Measurements from ENCODE around the gene RPS6KB1.
"Not testable (repeated sequence)": the region's sequence is repeated elsewhere in the genome, so short reads cannot be mapped to it uniquely, and the experiment has no call there.

The RPS6KB1 gene

GRCh38 chr17:59846394-59847165, 46.3 kb upstream of the RPS6KB1 start:
- no peaks in the 10 kb centered on the region for H3K27me3 ChIP-seq (ENCODE audit: insufficient read depth, poor library complexity, severe bottlenecking)
- TF ChIP-seq CTCF (IDR thresholded peaks at IDR 0.05; ENCODE audit: insufficient read depth, low read length) (no peak), REST (IDR thresholded peaks at IDR 0.05; ENCODE audit: insufficient replicate concordance, low read depth) (no peak)
- DNase-seq (ENCODE audit: low read depth in 1 of 2, low spot score in 1 of 2) = peak in 1 of 2 experiments; percentile 24
- peak overlapping the region; percentile 46; the same call in 1 of the 2 replicates for H3K27ac ChIP-seq (replicated peaks)
- no peak overlapping the region for H3K4me3 ChIP-seq (replicated peaks; ENCODE audit: insufficient read depth, low read length)

- Histone ChIP-seq H3K4me3 (replicated peaks; ENCODE audit: insufficient read depth, low read length) (no peak overlapping the region), H3K27me3 (ENCODE audit: insufficient read depth, poor library complexity, severe bottlenecking) (no peaks in the 10 kb centered on the region), H3K27ac (replicated peaks) (peak overlapping the region; percentile 71)
- TF ChIP-seq GABPA (IDR thresholded peaks at IDR 0.05; ENCODE audit: low read depth) (no peak), CTCF (IDR thresholded peaks at IDR 0.05; ENCODE audit: insufficient read depth, low read length) (no peak), REST (IDR thresholded peaks at IDR 0.05; ENCODE audit: insufficient replicate concordance, low read depth) (no peak), SPI1 (IDR thresholded peaks at IDR 0.05; ENCODE audit: borderline replicate concordance, low read depth) (no peak)
- no peak for DNase-seq (ENCODE audit: low read depth in 1 of 2, low spot score in 1 of 2)
Observed at GRCh38 chr17:59848385-59848668, 44.6 kb upstream of the RPS6KB1 start.

GRCh38 chr17:59848778-59849177, 44.1 kb upstream of the RPS6KB1 start:
- peak overlapping the region; percentile 71 for H3K27ac ChIP-seq (replicated peaks)
- no peak overlapping the region for H3K4me3 ChIP-seq (replicated peaks; ENCODE audit: insufficient read depth, low read length)
- DNase-seq (ENCODE audit: low read depth in 1 of 2, low spot score in 1 of 2) = peak in 1 of 2 experiments; percentile 95
- H3K27me3 ChIP-seq (ENCODE audit: insufficient read depth, poor library complexity, severe bottlenecking) = no peaks in the 10 kb centered on the region
- TF ChIP-seq GABPA (IDR thresholded peaks at IDR 0.05; ENCODE audit: low read depth) (0 out of 2 replicates have a peak, but pooled peaks have one; percentile 8), CTCF (IDR thresholded peaks at IDR 0.05; ENCODE audit: insufficient read depth, low read length) (no peak), REST (IDR thresholded peaks at IDR 0.05; ENCODE audit: insufficient replicate concordance, low read depth) (no peak), SPI1 (IDR thresholded peaks at IDR 0.05; ENCODE audit: borderline replicate concordance, low read depth) (no peak), POLR2AphosphoS5 (IDR thresholded peaks at IDR 0.05; ENCODE audit: low read depth) (0 out of 2 replicates have a peak, but pooled peaks have one; percentile 20)

GRCh38 chr17:59850311-59850710, 42.6 kb upstream of the RPS6KB1 start:
- not testable (repeated sequence) for H3K27ac ChIP-seq (replicated peaks); H3K4me3 ChIP-seq (replicated peaks; ENCODE audit: insufficient read depth, low read length)

More at GRCh38 chr17:59850311-59850710, 42.6 kb upstream of the RPS6KB1 start:
- not testable (repeated sequence) for H3K27me3 ChIP-seq (ENCODE audit: insufficient read depth, poor library complexity, severe bottlenecking); DNase-seq (ENCODE audit: low read depth in 1 of 2, low spot score in 1 of 2)
